ENCODE data around the gene PRDM1. TPM values are rescaled to one million over a fixed set of nuclear protein-coding genes. Genes with fewer than 3 reads are reported as not detected.
A peak's percentile ranks its signal among the peaks of the same experiment; 100 is the strongest.

Gene PRDM1
- total RNA-seq, 1 experiment from 2014 or later: 0.40 TPM

GRCh38 chr6:106128981-106129781 is 43.0 kb downstream of the PRDM1 start:
- peaks cover 29% of the 10 kb centered on the region for H3K4me1 Mint-ChIP-seq (ENCODE audit: low read depth, unreplicated experiment)
- CTCF ChIA-PET: no interaction called here
- no peak for TF ChIP-seq CTCF (IDR thresholded peaks at IDR 0.05; ENCODE audit: unreplicated experiment)
- peak; percentile 29 for DNase-seq
- intact Hi-C loops (cut with micrococcal nuclease; ENCODE audit: unreplicated experiment): no loop called here
- H3K27me3 Mint-ChIP-seq (ENCODE audit: unreplicated experiment): no peaks in the 10 kb centered on the region
- H3K36me3 Mint-ChIP-seq (ENCODE audit: insufficient read depth, unreplicated experiment): no peaks in the 10 kb centered on the region
- H3K4me3 Mint-ChIP-seq (ENCODE audit: low read depth, unreplicated experiment): peak overlapping the region; percentile 26
- H3K9me3 Mint-ChIP-seq (ENCODE audit: low read depth, unreplicated experiment): no peaks in the 10 kb centered on the region
- H3K27ac Mint-ChIP-seq (ENCODE audit: unreplicated experiment): peak overlapping the region; percentile 29
- BruUV-seq (replicated peaks): no TSS peak

DNA sequence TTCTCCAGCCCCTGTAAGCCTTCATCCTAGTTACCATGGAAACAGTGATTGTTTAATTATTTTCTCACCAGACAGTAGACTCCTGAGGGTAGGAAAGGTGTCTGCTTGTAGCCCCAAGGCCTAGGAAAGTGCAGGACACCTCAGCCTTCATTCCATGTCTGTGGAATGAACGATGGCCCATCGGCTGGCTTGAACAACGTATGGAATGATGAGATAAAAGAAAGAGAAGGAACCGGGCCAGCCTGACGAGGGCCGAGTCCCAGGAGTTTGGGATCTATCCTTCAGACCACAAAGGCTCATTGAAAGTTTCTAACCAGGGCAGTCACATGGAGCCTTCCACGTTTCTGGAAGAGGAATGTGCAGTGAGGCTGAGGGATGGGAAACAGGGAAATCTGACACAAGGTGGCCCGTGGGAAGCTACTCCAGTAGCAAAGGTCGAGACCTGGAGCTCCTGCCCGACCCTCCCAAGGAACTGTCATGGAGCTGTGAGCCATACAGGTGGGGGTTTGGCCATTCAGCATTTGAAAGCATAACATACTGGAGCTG is 46.1 kb downstream of the PRDM1 start:
- TF ChIP-seq CTCF (IDR thresholded peaks at IDR 0.05; ENCODE audit: unreplicated experiment): no peak
- peaks cover 20% of the 10 kb centered on the region for H3K4me1 Mint-ChIP-seq (ENCODE audit: low read depth, unreplicated experiment)
- H3K4me3 Mint-ChIP-seq (ENCODE audit: low read depth, unreplicated experiment): no peak overlapping the region
- no peak for DNase-seq
- H3K9me3 Mint-ChIP-seq (ENCODE audit: low read depth, unreplicated experiment): no peaks in the 10 kb centered on the region
- H3K36me3 Mint-ChIP-seq (ENCODE audit: insufficient read depth, unreplicated experiment): no peaks in the 10 kb centered on the region
- CTCF ChIA-PET: no interaction called here
- intact Hi-C loops (cut with micrococcal nuclease; ENCODE audit: unreplicated experiment): no loop called here
- no peaks in the 10 kb centered on the region for H3K27me3 Mint-ChIP-seq (ENCODE audit: unreplicated experiment)
- H3K27ac Mint-ChIP-seq (ENCODE audit: unreplicated experiment): no peak overlapping the region
- no TSS peak for BruUV-seq (replicated peaks)

- DNase-seq: no peak
- H3K27ac Mint-ChIP-seq (ENCODE audit: unreplicated experiment): no peak overlapping the region
- no peak overlapping the region for H3K4me3 Mint-ChIP-seq (ENCODE audit: low read depth, unreplicated experiment)
- no peaks in the 10 kb centered on the region for H3K9me3 Mint-ChIP-seq (ENCODE audit: low read depth, unreplicated experiment)
- TF ChIP-seq CTCF (IDR thresholded peaks at IDR 0.05; ENCODE audit: unreplicated experiment): no peak
- BruUV-seq (replicated peaks): no TSS peak
- intact Hi-C loops (cut with micrococcal nuclease; ENCODE audit: unreplicated experiment): no loop called here
- no peaks in the 10 kb centered on the region for H3K27me3 Mint-ChIP-seq (ENCODE audit: unreplicated experiment)
- CTCF ChIA-PET: no interaction called here
- H3K36me3 Mint-ChIP-seq (ENCODE audit: insufficient read depth, unreplicated experiment): no peaks in the 10 kb centered on the region
- H3K4me1 Mint-ChIP-seq (ENCODE audit: low read depth, unreplicated experiment): peaks cover 20% of the 10 kb centered on the region
Observed at GRCh38 chr6:106133040-106133439, 46.9 kb downstream of the PRDM1 start.

DNA sequence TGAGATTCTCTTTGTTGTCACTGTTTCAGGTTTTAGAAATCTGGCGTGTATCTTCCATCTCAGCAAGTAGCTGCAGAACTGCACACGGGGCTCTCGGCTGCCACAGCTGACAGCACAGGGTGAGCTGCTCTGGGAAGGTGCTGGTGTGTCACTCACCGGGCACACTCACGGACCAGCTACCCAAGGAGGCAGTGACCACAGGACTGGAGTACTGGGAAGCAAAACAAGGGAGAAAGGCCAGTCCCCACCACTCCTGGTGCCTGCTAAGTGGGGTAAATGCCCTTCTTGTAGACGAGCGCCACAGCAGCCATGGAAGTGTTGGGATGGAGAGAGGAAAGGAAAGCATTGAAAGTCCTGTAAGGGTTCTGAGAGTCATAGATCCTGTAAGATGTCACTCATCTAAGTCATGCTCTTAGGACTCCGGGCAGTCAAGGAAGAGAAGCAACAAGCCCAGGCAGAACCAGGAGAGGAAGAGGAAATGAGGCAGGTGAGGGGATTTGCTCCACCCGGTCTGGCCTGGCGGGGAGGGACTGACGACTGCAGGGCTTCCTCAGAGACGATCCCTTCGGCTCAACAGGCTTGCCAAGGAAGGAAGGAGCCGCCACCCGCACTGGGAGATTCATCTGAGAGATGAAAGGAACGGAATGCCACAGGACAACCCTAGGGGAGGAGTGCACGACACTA is 48.1 kb downstream of the PRDM1 start:
- CTCF ChIA-PET: no interaction called here
- no peak for TF ChIP-seq CTCF (IDR thresholded peaks at IDR 0.05; ENCODE audit: unreplicated experiment)
- no TSS peak for BruUV-seq (replicated peaks)
- no peak for DNase-seq
- Mint-ChIP-seq H3K36me3 (ENCODE audit: insufficient read depth, unreplicated experiment) (no peaks in the 10 kb centered on the region), H3K9me3 (ENCODE audit: low read depth, unreplicated experiment) (no peaks in the 10 kb centered on the region), H3K4me3 (ENCODE audit: low read depth, unreplicated experiment) (no peak overlapping the region), H3K27me3 (ENCODE audit: unreplicated experiment) (no peaks in the 10 kb centered on the region), H3K27ac (ENCODE audit: unreplicated experiment) (no peak overlapping the region), H3K4me1 (ENCODE audit: low read depth, unreplicated experiment) (peaks cover 12% of the 10 kb centered on the region)
- intact Hi-C loops (cut with micrococcal nuclease; ENCODE audit: unreplicated experiment): no loop called here

All from Calu3 (cell line).